NAMALWA (cell line): ENCODE results near the gene RFX3.

Experiments used
- DNase-seq: peaks from one replicate; pipeline ENCODE4 v3.0.0-alpha.2; 2015; ENCODE audit warnings: low spot score

The RFX3 gene

DNA sequence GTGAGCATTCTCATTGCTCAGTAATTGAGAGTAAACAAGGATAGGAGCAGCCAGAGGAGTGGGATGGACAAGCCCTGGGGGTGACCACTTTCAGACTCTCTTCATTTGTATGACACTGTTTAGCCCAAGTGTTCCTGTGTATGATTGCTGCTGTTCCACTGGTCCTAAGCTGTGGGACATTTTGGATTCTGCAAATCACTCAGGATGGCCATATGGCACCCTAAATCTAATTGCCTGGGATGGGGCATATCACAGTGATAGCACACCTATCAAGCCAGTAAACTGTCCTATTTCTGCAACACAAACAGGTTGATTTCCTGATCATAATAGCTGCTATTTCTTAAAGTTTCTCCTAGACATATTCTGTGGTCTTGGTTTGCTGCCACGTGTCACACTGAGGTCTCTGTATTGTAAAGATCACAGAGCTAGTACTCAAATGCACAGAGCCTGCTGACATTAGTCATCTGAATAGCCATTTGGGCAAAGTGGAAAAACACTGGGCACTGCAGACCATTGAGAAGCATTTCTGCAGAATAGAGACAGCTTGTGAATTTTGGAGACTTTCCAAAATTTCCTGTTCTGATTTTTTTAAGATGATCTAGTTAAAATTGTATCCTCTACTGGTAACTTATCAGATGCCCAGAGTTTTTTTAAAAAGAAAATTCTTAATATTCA lies 320.2 kb downstream of the RFX3 start:
- DNase-seq = no peak

DNA sequence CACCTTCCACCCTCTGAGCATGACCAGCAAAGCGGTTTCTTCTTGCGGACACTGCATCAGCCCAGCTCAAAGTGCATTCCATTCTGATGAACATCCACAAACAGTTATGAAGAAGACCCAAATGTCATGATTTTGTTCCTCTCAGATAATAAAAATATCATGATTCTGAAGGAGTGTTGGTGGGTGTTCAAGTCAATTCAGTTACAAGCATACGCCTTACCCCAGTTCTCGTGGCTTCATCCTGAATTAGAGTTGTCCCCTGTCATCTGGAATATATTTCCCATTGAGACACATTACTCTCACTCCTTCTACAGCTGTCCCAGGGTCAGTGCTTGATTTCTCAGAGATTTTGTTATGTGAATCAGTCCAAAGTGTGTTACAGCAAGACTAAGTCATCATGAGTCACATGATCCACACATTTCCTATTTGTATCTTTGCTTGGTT lies 325.4 kb downstream of the RFX3 start:
- DNase-seq = no peak

DNA sequence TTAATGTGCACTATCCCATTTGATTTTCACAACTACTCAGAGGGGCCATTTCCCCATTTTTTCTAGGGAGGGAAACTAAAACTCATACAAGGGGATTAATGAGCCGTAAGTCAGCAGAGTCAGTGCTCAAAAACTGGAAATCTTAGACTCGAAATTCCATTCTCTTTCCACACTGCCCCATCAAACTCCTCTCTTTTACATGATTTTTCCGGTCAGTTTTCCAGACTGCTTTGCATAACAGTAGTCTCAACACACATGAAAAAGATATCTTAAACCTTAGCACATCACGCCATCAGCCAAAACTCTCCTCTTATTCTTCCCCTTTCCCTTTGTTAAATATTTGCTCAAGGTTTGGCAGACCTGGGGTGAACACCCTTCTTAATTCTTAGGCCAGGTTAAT lies 332.0 kb downstream of the RFX3 start:
- DNase-seq = no peak

DNA sequence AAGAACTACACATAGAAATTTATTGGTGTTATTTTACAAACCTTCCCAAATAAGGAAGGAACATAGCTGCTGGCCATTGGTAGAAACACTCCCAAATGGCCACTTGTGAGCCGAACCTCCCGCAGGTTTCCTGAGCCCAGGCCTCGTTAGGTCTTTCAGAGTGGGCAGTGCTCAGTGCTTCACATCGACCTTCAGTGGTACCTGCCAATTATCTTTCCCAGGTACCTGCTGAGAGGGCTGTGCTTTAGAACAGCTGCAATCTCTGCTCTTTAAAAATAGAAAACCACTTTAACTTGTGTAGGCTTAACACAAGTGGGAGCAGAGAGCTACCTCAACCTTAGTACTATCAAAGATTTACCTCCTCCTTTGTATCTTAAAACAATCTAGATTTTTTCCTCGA lies 334.1 kb downstream of the RFX3 start:
- no peak for DNase-seq

DNA sequence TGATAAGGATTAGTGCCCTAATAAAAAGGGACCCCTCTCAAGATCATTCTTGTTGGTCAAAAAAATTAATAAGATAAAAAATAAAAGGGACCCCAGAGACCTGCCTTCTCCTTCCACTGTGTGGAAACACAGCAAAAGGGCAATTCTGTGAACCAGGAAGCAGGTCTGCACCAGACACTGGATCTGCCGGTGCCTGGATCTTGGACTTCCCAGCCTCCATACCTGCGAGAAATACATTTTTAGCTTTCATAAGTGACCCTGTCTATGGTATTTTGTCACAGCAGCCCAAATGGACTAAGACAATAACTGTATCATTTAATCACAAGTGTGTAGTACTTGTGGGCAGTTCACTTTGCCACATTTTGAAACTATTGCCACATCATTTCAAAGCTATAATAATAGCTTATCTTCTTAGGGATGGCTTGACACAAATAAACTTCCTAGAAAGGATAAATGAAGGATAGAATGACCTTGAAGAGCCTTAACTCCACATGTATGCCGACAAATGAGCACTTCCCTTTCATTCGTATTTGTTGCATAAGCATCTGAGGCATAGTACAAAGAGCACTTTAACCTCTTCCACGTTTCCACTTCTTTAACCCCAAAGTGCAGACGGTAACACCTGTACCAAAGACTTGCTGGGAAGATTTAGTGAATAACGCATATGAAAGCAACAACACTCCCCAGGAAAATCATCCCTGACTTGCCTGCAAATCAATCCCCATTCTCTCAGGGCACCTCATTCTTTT lies 336.5 kb downstream of the RFX3 start:
- no peak for DNase-seq

DNA sequence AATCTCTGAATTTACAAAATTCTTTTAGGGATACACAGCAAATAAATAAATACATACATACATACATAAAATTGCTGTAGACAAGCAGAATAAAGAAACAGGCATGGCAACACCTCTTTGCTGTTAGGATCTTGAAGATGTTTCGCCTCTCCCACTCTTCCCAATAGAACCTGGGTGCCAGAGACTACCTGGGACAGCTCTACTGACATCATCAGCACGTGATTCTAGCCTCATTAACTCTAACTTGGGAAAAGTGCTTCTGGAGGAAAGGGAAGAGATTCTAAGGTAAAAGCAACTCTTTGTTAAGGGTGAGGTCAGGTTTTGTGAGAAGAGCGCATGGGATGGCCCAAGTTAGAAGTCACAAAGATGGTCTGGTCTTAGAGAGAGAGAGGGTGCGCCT lies 339.1 kb downstream of the RFX3 start:
- no peak for DNase-seq

DNA sequence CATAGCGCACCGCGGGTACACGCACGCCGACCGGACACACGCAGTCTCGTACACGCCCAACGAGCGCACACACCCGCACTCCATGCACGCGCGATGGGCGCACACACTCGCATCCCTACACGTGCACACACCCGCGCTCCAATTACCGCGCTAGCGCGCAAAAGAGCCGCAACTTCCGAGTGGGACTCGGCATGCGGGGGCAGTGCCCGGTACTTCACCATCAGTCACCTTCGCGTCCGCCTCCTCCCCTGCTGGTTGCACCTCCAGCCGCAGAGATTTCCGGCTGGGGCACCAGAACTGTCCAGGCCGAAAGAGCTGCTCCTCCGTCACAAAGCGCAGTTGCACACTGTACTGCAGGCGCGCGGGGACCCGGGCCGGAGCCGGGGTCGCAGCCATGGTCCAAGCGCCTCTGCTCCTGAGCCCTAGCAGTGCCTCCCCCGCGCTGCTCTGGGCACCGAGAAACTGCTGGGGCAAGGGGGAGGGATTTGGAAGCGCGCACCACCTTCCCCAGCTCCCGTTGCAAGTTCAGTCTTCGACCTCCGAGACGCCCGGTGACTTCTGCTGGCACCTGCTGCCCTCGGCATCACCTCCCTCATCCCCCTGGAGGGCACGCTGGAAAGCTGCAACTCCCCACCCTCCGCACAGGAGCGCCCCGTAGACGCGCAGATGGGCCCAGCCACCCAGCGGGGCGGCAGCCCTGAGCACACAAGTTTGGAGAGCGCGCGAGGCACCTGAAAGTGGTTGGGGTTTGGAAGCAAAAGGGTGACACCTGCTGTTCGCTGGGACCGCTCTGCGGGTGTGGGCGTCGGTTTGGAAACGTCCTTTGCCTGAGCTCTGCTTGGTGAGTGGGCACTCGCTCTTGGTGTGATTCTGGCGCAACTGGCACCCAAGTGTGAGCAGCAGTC lies 344.5 kb downstream of the RFX3 start:
- DNase-seq = peak; percentile 22

DNA sequence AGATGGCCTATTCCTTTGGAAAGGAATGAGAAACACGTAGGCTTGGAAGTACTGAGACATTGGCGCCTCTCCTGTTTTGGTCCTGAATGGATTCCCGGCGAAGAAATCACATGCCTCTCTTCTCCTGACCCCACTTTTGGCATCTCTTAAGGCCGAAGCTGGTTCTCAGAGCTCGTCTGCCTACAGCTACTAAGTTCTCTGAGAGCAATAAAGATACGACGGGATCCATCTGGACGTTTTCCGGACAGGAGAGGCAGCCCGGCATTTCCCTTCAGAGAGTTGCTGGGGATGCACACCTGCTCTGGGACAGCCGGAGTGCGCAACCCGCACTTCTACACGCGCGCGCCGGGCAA lies 345.1 kb downstream of the RFX3 start:
- no peak for DNase-seq

DNA sequence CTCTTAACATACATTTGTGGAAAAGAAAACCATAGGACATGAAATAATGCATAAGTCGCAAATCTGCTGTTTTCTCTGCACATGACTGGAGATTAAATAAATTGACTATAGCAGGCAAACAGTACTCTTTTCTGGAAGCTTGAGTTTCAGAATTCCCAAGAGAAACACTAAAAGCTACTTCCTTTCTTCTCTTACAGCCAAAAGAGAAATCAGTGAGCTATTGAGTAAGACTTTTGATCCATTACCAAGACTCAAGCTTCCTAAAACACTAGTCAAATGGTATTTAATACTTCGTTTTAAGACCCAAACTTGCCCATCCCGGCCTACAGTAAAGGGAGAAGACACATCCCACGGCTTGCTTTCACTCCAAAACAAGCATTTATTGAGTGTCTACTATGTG lies 346.1 kb downstream of the RFX3 start:
- no peak for DNase-seq

DNA sequence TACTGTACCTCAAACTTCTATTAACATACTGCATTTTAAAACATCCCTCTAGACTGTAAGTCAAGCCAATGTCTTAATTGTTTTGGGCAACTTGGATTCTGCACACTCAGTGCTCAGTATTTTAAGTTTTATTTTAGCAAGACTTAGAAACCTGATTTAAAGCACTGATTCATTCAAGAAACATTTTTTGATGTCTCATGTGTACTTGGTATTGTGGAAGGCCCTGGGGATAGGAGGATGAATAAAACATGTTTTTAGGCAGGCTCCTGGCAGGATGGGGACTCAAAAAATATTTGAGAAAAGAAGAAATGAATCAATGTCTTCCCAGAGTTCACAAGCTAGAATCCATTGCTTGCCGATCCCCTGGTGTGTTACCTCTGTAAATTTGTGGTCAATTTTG lies 347.9 kb downstream of the RFX3 start:
- DNase-seq = no peak

DNA sequence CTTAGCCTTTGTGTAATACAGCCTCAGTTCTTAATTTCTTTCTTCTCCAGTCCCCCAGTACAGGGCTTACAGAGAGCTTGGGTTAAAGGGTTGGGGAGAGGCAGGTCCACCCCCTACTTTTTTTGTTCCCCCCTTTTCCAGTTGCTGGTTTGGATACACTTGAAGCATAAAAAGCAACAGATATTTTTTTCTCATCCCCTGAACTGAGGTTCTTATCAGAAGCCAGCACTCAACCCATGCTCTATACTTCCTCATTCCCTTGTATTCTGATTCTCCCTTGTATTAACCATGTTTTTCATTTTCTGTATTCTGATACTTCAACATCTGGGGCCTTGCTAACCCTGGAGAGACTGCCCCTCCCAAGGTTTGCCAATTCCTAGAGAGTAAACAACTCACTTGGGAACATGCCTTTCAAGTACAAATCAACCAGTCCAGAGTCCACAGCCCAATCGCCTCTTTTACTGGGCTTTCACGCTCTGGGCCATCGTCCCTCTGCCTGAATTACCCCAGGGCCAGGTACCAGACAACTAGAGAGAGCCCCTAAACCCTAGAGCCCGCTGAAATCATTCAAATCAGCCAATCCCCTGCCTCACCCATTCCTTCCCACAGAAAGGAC lies 348.5 kb downstream of the RFX3 start:
- DNase-seq = no peak

DNA sequence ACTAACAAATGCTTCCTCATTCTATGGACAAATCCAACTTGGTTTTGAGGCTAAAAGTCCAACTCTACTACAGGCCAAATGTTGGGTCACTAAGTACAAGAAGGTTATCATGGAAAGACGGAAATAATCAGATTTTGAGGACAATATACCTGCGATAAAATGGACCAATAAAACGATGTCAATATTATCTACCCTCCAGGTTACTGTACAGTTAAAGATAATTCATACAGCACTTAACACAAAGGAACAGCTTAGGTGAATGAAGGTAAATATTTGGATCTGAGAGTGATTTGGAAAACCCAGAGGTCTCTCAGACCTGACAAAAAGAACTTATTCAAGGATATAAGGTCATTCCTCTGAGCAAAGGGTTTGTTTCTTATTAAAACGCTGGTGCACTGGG lies 352.4 kb downstream of the RFX3 start:
- DNase-seq = no peak

DNA sequence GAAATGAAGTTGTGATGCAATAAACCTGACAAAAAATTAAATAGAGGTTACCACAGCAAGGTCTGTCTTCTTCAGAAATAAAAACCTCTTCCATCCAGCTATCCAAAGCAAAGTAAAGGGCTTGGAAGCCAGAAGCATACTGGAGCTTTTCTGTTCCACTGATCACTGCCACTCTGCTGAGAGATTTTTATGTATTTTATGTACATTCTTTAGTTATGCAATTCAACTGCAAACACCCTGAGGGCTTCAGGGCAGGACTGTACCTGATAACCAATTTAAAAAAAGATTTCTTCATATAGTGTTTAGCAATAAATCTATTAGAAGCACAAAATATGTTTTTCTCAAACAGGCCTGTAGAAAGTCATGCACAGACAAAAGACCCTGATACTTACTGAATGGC lies 355.0 kb downstream of the RFX3 start:
- DNase-seq = no peak
